Measurements from ENCODE around the gene IL1RL1.
"Not testable (repeated sequence)": the region's sequence is repeated elsewhere in the genome, so short reads cannot be mapped to it uniquely, and the experiment has no call there.

Gene IL1RL1

GRCh38 chr2:102315921-102316320 lies 4.6 kb downstream of the IL1RL1 start:
- no peak overlapping the region for H3K27ac ChIP-seq
- no peak for DNase-seq (ENCODE audit: low spot score)
- H3K4me3 ChIP-seq = no peak overlapping the region
- no peak for TF ChIP-seq CTCF (IDR thresholded peaks at IDR 0.05)

GRCh38 chr2:102317715-102318114 lies 6.4 kb downstream of the IL1RL1 start:
- Histone ChIP-seq H3K4me3 (no peak overlapping the region), H3K27ac (no peak overlapping the region)
- DNase-seq (ENCODE audit: low spot score) = no peak
- TF ChIP-seq CTCF (IDR thresholded peaks at IDR 0.05) = no peak

GRCh38 chr2:102318437-102318836 lies 7.1 kb downstream of the IL1RL1 start:
- no peak for DNase-seq (ENCODE audit: low spot score)

GRCh38 chr2:102321941-102322719 lies 10.8 kb downstream of the IL1RL1 start:
- no peak overlapping the region for H3K27ac ChIP-seq
- TF ChIP-seq CTCF (IDR thresholded peaks at IDR 0.05) = no peak
- H3K4me3 ChIP-seq = no peak overlapping the region
- DNase-seq (ENCODE audit: low spot score) = no peak

More at GRCh38 chr2:102318437-102318836, 7.1 kb downstream of the IL1RL1 start:
- Histone ChIP-seq H3K4me3 (no peak overlapping the region), H3K27ac (no peak overlapping the region)
- no peak for TF ChIP-seq CTCF (IDR thresholded peaks at IDR 0.05)

GRCh38 chr2:102324914-102325313 lies 13.6 kb downstream of the IL1RL1 start:
- not testable (repeated sequence) for DNase-seq (ENCODE audit: low spot score); H3K4me3 ChIP-seq; H3K27ac ChIP-seq

- DNase-seq (ENCODE audit: low spot score) = no peak
- no peak overlapping the region for H3K27ac ChIP-seq
Observed at GRCh38 chr2:102331311-102331980, 20.1 kb downstream of the IL1RL1 start.

GRCh38 chr2:102334486-102334885 lies 23.1 kb downstream of the IL1RL1 start:
- H3K4me3 ChIP-seq = no peak overlapping the region
- TF ChIP-seq CTCF (IDR thresholded peaks at IDR 0.05) = no peak
- no peak for DNase-seq (ENCODE audit: low spot score)
- H3K27ac ChIP-seq = no peak overlapping the region

More at GRCh38 chr2:102331311-102331980, 20.1 kb downstream of the IL1RL1 start:
- no peak for TF ChIP-seq CTCF (IDR thresholded peaks at IDR 0.05)
- H3K4me3 ChIP-seq = no peak overlapping the region

Data from coronary artery (tissue), 2 donors.